ENCODE results near the gene CCNL1.

The CCNL1 gene

DNA sequence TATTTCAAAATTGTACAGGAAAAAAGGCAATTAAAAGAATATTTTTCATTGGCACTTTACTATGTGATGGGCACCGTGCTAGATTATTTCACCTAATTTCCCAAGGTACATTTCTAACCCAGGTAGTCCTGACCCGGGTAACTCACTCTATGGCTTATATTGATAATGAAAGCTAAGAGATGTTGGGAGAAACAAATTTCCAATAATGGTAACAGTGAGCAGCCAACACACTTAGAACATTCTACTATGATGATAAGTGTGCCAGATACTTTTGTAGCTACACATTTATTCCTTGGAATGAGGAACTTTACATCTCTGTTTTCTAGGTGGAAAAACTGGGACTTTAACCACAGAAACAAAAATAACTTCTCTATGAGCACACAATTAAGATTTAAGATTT, 7.5 kb downstream of the CCNL1 start:
- H3K27me3 ChIP-seq (replicated peaks; ENCODE audit: control insufficient read depth, insufficient read depth, low read length) = no peaks in the 10 kb centered on the region
- TF ChIP-seq, protein P1, sequence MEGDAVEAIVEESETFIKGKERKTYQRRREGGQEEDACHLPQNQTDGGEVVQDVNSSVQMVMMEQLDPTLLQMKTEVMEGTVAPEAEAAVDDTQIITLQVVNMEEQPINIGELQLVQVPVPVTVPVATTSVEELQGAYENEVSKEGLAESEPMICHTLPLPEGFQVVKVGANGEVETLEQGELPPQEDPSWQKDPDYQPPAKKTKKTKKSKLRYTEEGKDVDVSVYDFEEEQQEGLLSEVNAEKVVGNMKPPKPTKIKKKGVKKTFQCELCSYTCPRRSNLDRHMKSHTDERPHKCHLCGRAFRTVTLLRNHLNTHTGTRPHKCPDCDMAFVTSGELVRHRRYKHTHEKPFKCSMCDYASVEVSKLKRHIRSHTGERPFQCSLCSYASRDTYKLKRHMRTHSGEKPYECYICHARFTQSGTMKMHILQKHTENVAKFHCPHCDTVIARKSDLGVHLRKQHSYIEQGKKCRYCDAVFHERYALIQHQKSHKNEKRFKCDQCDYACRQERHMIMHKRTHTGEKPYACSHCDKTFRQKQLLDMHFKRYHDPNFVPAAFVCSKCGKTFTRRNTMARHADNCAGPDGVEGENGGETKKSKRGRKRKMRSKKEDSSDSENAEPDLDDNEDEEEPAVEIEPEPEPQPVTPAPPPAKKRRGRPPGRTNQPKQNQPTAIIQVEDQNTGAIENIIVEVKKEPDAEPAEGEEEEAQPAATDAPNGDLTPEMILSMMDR (IDR thresholded peaks at IDR 0.05; ENCODE audit: insufficient read depth, low read length, poor library complexity, severe bottlenecking) = no peak
- H3K36me3 ChIP-seq (ENCODE audit: control insufficient read depth, insufficient read depth, low read length) = peaks cover 11% of the 10 kb centered on the region
- no peak for DNase-seq (ENCODE audit: extremely low read depth, insufficient read length)
- no peak overlapping the region for H3K4me3 ChIP-seq (replicated peaks; ENCODE audit: low read depth, low read length)

GRCh38 chr3:157151627-157152026, 8.3 kb downstream of the CCNL1 start:
- Histone ChIP-seq H3K36me3 (ENCODE audit: control insufficient read depth, insufficient read depth, low read length) (peaks cover 7% of the 10 kb centered on the region), H3K27me3 (replicated peaks; ENCODE audit: control insufficient read depth, insufficient read depth, low read length) (no peaks in the 10 kb centered on the region), H3K4me3 (replicated peaks; ENCODE audit: low read depth, low read length) (no peak overlapping the region)
- TF ChIP-seq, protein P1 (IDR thresholded peaks at IDR 0.05; ENCODE audit: insufficient read depth, low read length, poor library complexity, severe bottlenecking) = no peak
- no peak for DNase-seq (ENCODE audit: extremely low read depth, insufficient read length)

- peaks cover 7% of the 10 kb centered on the region for H3K36me3 ChIP-seq (ENCODE audit: control insufficient read depth, insufficient read depth, low read length)
- TF ChIP-seq, protein P1 (IDR thresholded peaks at IDR 0.05; ENCODE audit: insufficient read depth, low read length, poor library complexity, severe bottlenecking) = no peak
Observed at GRCh38 chr3:157151151-157151550, 8.8 kb downstream of the CCNL1 start.

GRCh38 chr3:157149136-157149696, 10.7 kb downstream of the CCNL1 start:
- TF ChIP-seq, protein P1 (IDR thresholded peaks at IDR 0.05; ENCODE audit: insufficient read depth, low read length, poor library complexity, severe bottlenecking) = no peak
- peaks cover 11% of the 10 kb centered on the region for H3K36me3 ChIP-seq (ENCODE audit: control insufficient read depth, insufficient read depth, low read length)
- DNase-seq (ENCODE audit: extremely low read depth, insufficient read length) = no peak
- H3K4me3 ChIP-seq (replicated peaks; ENCODE audit: low read depth, low read length) = no peak overlapping the region
- H3K27me3 ChIP-seq (replicated peaks; ENCODE audit: control insufficient read depth, insufficient read depth, low read length) = no peaks in the 10 kb centered on the region

More at GRCh38 chr3:157151151-157151550, 8.8 kb downstream of the CCNL1 start:
- Histone ChIP-seq H3K27me3 (replicated peaks; ENCODE audit: control insufficient read depth, insufficient read depth, low read length) (no peaks in the 10 kb centered on the region), H3K4me3 (replicated peaks; ENCODE audit: low read depth, low read length) (no peak overlapping the region)
- no peak for DNase-seq (ENCODE audit: extremely low read depth, insufficient read length)

DNA sequence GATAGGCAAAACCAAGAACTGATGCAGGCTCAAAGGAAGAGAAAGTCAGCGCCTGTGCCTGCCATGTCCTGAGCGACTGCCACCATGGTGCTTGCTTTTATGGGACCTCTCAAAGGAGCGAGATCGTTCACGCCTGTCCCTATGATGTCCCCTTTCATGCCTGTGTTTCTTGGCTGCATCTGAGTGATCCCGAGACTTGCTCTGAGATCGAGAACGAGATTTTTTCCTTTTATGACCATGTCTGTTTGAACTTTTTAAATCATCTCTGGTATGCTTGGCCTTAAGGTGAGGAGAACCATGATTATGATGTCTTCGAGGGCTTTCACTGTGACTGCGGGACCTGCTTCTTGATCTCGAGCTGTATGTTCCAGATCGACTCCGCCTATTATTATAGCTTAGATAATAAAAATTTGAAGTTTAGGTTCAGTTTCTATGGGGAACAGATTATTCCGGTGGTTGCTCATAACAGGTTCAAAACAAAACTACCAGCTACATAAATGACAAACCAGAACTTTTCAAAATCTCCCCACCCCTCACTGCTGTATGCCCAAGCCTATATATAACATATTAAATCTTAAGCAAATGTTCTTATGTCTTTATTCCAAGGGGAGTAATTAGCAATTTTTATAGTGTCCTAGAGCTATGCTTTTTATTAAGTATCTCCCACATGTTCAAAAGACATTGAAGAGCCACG, 11.6 kb downstream of the CCNL1 start:
- no peak for DNase-seq (ENCODE audit: extremely low read depth, insufficient read length)
- Histone ChIP-seq H3K36me3 (ENCODE audit: control insufficient read depth, insufficient read depth, low read length) (peaks cover 13% of the 10 kb centered on the region), H3K27me3 (replicated peaks; ENCODE audit: control insufficient read depth, insufficient read depth, low read length) (no peaks in the 10 kb centered on the region), H3K4me3 (replicated peaks; ENCODE audit: low read depth, low read length) (no peak overlapping the region)
- TF ChIP-seq, protein P1 (IDR thresholded peaks at IDR 0.05; ENCODE audit: insufficient read depth, low read length, poor library complexity, severe bottlenecking) = no peak
